ENCODE data around the gene GPR142. TPM values are rescaled to one million over a fixed set of nuclear protein-coding genes. Genes with fewer than 3 reads are reported as not detected.
A peak's percentile ranks its signal among the peaks of the same experiment; 100 is the strongest.

Gene GPR142
- total and polyA plus RNA-seq, 2 of the 13 experiments (the other 11 are each of a cell fraction or from before 2014, with no cell fraction given): not detected

GRCh38 chr17:74371653-74372147, 4.4 kb downstream of the GPR142 start:
- Histone ChIP-seq H4K20me1 (ENCODE audit: insufficient read depth, low read length) (no peaks in the 10 kb centered on the region), H3K4me3 (replicated peaks in 1 of 3; ENCODE audit: insufficient read depth in 1 of 3, low read depth in 2 of 3, low read length in 3 of 3) (no peak overlapping the region), H3K9ac (ENCODE audit: insufficient read depth, low read depth, low read length) (no peak overlapping the region), H3K27ac (ENCODE audit: extremely low read length, insufficient read depth, low read length) (no peak overlapping the region), H3K9me3 (ENCODE audit: low read length) (no peaks in the 10 kb centered on the region), H2AFZ (ENCODE audit: low read length) (no peak overlapping the region), H3K4me2 (ENCODE audit: low read depth, low read length) (no peak overlapping the region), H3K79me2 (ENCODE audit: insufficient read depth, low read length) (no peaks in the 10 kb centered on the region), H3K4me1 (ENCODE audit: insufficient read depth, low read length) (peaks cover 21% of the 10 kb centered on the region), H3K27me3 (ENCODE audit: control insufficient read depth in 1 of 2, insufficient read depth in 2 of 2, low read length in 2 of 2) (peaks cover 1 to 28% of the 10 kb centered on the region in 2 experiments; a peak in 4 of 5 replicates), H3K36me3 (replicated peaks in 1 of 2; ENCODE audit: control insufficient read depth in 1 of 2, insufficient read depth in 2 of 2, low read length in 2 of 2) (no peaks in the 10 kb centered on the region)
- no TSS peak for BruUV-seq (replicated peaks)
- CTCF ChIA-PET (ENCODE audit: low intra/inter-chr PET ratio, low total read pairs): no interaction called here
- WGBS (ENCODE audit: low lambda C conversion rate): 71% methylated on average over 15 of the region's 26 CpGs
- intact Hi-C loops (cut with micrococcal nuclease; ENCODE audit: unreplicated experiment) (no loop called here), in situ Hi-C loops (cut with HindIII; ENCODE audit: extremely low pct_ligation_motif_present, low pct_unique_long_range_greater_than_20kb) (no loop called here)
- DNase-seq (ENCODE audit: low spot score) (no peak), ATAC-seq (no peak), FAIRE-seq (no peak)
- peak; percentile 52; the same call in 1 of the 2 replicates for TF ChIP-seq DNMT1 (CRISPR knock-in tag; IDR thresholded peaks at IDR 0.05)
- no peak for TF ChIP-seq ZNF12 (CRISPR knock-in tag; IDR thresholded peaks at IDR 0.05)
- POLR2A ChIA-PET: no interaction called here

- no peak overlapping the region for H3K27ac ChIP-seq (ENCODE audit: extremely low read length, insufficient read depth, low read length)
- POLR2A ChIA-PET: no interaction called here
- no peaks in the 10 kb centered on the region for H3K9me3 ChIP-seq (ENCODE audit: low read length)
- H3K36me3 ChIP-seq (replicated peaks in 1 of 2; ENCODE audit: control insufficient read depth in 1 of 2, insufficient read depth in 2 of 2, low read length in 2 of 2): no peaks in the 10 kb centered on the region
- no peak for ATAC-seq
- CTCF ChIA-PET (ENCODE audit: low intra/inter-chr PET ratio, low total read pairs): no interaction called here
- no peak for FAIRE-seq
- H2AFZ ChIP-seq (ENCODE audit: low read length): no peak overlapping the region
- in situ Hi-C loops (cut with HindIII; ENCODE audit: extremely low pct_ligation_motif_present, low pct_unique_long_range_greater_than_20kb) (no loop called here), intact Hi-C loops (cut with micrococcal nuclease; ENCODE audit: unreplicated experiment) (no loop called here)
- no peak overlapping the region for H3K9ac ChIP-seq (ENCODE audit: insufficient read depth, low read depth, low read length)
- H3K4me3 ChIP-seq (replicated peaks in 1 of 3; ENCODE audit: insufficient read depth in 1 of 3, low read depth in 2 of 3, low read length in 3 of 3): no peak overlapping the region
- DNase-seq (ENCODE audit: low spot score): no peak
- H4K20me1 ChIP-seq (ENCODE audit: insufficient read depth, low read length): no peaks in the 10 kb centered on the region
- H3K4me1 ChIP-seq (ENCODE audit: insufficient read depth, low read length): peaks cover 21% of the 10 kb centered on the region
- 91% methylated on average over 6 of the region's 9 CpGs for WGBS (ENCODE audit: low lambda C conversion rate)
- no TSS peak for BruUV-seq (replicated peaks)
- H3K79me2 ChIP-seq (ENCODE audit: insufficient read depth, low read length): no peaks in the 10 kb centered on the region
- peaks cover 1 to 32% of the 10 kb centered on the region in 2 experiments; a peak in 4 of 5 replicates for H3K27me3 ChIP-seq (ENCODE audit: control insufficient read depth in 1 of 2, insufficient read depth in 2 of 2, low read length in 2 of 2)
- H3K4me2 ChIP-seq (ENCODE audit: low read depth, low read length): no peak overlapping the region
- TF ChIP-seq ZNF562 (CRISPR knock-in tag; IDR thresholded peaks at IDR 0.05; ENCODE audit: borderline replicate concordance) (no peak), KDM1A (CRISPR knock-in tag; IDR thresholded peaks at IDR 0.05) (no peak), PRDM4 (CRISPR knock-in tag; IDR thresholded peaks at IDR 0.05; ENCODE audit: borderline replicate concordance) (no peak), NFKBIZ (CRISPR knock-in tag; IDR thresholded peaks at IDR 0.05) (no peak), RARG (CRISPR knock-in tag; IDR thresholded peaks at IDR 0.05; ENCODE audit: low read depth) (no peak), NFAT5 (CRISPR knock-in tag; IDR thresholded peaks at IDR 0.05) (no peak), U2AF1 (optimal IDR thresholded peaks at IDR 0.05; ENCODE audit: low read depth, low read length) (no peak)
- TF ChIP-seq, protein P1, sequence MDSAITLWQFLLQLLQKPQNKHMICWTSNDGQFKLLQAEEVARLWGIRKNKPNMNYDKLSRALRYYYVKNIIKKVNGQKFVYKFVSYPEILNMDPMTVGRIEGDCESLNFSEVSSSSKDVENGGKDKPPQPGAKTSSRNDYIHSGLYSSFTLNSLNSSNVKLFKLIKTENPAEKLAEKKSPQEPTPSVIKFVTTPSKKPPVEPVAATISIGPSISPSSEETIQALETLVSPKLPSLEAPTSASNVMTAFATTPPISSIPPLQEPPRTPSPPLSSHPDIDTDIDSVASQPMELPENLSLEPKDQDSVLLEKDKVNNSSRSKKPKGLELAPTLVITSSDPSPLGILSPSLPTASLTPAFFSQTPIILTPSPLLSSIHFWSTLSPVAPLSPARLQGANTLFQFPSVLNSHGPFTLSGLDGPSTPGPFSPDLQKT (CRISPR knock-in tag; IDR thresholded peaks at IDR 0.05; ENCODE audit: borderline replicate concordance): no peak
Observed at GRCh38 chr17:74372426-74372825, 5.1 kb downstream of the GPR142 start.

Measured in HepG2 (cell line).